Right atrium auricular region (tissue), 2 donors: ENCODE measurements around the gene INSIG1. TPM values are rescaled to one million over a fixed set of nuclear protein-coding genes. Genes with fewer than 3 reads are reported as not detected.

Experiments
- DNase-seq: peaks from one replicate; pipeline ENCODE4 v3.0.0-alpha.2; 2019; ENCODE audit warnings: low spot score
- H3K27ac ChIP-seq, 2 donors: fragments of 200-600 bp; sonication (generic); 1 replicate in 1 of 2; 2 replicates in 1 of 2; pipeline ENCODE4 v1.5.1; 2016 to 2019
- H3K27me3 ChIP-seq, 2 donors: fragments of 200-600 bp; sonication (generic); one replicate each; pipeline versions ENCODE4 v1.5.1 to v1.6.0; 2017 to 2019
- H3K36me3 ChIP-seq: fragments of 200-600 bp; sonication (generic); one replicate; pipeline ENCODE4 v1.5.1; 2016
- H3K4me1 ChIP-seq, 2 donors: fragments of 200-600 bp; sonication (generic); one replicate each; pipeline versions ENCODE4 v1.5.1 to v1.6.0; 2017 to 2019
- H3K4me3 ChIP-seq, 2 donors: fragments of 200-600 bp; sonication (generic); 1 replicate in 1 of 2; 2 replicates in 1 of 2; pipeline ENCODE4 v1.5.1; 2017 to 2019; ENCODE audit warnings: mild to moderate bottlenecking in 1 of 2, moderate library complexity in 1 of 2
- H3K9me3 ChIP-seq, 2 donors: fragments of 200-600 bp; sonication (generic); one replicate each; pipeline ENCODE4 v1.5.1; 2019
- total RNA-seq, 2 donors: library from RNA; depleted of rRNA; stranded (reverse); fragments of >200 nt; gene quantifications; one replicate each; pipeline ENCODE4 v1.1.0, GENCODE V29; 2016
- TF ChIP-seq, protein P1 (sequence below), 2 donors: fragments of 200-600 bp; sonication (generic); IDR thresholded peaks; one replicate each; pipeline ENCODE4 v1.5.1; 2019; ENCODE audit warnings: antibody characterized with exemption in 2 of 2

Gene INSIG1
- total RNA-seq, 2 donors from 2014 or later = 15.8 to 25.7 TPM

DNA sequence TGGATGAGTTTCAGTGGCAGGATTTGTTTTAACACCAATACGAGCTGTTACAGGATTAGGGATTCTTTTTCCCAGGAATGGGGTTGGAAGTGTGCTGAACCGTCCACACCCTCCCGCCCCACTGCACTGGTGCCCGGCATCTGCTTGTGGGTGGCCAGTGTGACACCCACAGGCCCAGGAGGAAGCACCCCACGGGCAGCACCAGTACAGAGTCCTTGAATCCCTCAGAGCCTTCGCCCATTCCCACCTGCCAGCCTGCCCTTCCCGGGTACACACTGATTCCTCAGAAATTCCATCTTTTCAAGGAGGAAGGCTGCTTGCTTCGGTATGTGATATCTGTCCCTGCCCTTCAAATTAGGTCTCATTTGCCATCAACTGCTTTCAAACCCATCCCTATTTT is 15.4 kb downstream of the INSIG1 start:
- Histone ChIP-seq H3K4me3 (no peak overlapping the region), H3K36me3 (peaks cover 15% of the 10 kb centered on the region), H3K9me3 (no peaks in the 10 kb centered on the region), H3K4me1 (no peaks in the 10 kb centered on the region), H3K27me3 (no peaks in the 10 kb centered on the region), H3K27ac (no peak overlapping the region)
- no peak for DNase-seq
- TF ChIP-seq, protein P1, sequence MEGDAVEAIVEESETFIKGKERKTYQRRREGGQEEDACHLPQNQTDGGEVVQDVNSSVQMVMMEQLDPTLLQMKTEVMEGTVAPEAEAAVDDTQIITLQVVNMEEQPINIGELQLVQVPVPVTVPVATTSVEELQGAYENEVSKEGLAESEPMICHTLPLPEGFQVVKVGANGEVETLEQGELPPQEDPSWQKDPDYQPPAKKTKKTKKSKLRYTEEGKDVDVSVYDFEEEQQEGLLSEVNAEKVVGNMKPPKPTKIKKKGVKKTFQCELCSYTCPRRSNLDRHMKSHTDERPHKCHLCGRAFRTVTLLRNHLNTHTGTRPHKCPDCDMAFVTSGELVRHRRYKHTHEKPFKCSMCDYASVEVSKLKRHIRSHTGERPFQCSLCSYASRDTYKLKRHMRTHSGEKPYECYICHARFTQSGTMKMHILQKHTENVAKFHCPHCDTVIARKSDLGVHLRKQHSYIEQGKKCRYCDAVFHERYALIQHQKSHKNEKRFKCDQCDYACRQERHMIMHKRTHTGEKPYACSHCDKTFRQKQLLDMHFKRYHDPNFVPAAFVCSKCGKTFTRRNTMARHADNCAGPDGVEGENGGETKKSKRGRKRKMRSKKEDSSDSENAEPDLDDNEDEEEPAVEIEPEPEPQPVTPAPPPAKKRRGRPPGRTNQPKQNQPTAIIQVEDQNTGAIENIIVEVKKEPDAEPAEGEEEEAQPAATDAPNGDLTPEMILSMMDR (IDR thresholded peaks at IDR 0.05) = no peak

DNA sequence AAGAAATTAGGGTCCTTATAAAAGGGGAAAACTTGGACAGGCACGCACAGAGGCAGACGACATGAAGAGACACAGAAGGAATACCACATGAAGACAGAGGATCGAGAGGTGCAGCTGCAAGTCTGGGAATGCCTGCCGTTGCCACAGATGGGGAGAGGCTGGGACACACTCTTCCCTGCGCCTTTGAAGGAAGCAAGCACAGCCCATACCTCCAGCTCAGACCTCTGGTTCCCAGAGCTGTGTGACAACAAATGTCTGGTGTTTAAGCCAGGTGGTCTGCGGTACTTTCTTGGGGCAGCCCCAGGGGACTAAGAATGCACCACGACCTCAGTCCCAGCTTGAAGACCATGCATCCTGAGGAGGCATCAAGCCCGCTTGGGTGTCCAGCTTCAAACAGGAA is 18.3 kb downstream of the INSIG1 start:
- Histone ChIP-seq H3K4me1 (no peaks in the 10 kb centered on the region), H3K36me3 (no peaks in the 10 kb centered on the region), H3K27ac (no peak overlapping the region), H3K9me3 (no peaks in the 10 kb centered on the region), H3K27me3 (no peaks in the 10 kb centered on the region), H3K4me3 (no peak overlapping the region)
- TF ChIP-seq, protein P1 (IDR thresholded peaks at IDR 0.05) = no peak
- DNase-seq = no peak

- Histone ChIP-seq H3K27me3 (no peaks in the 10 kb centered on the region), H3K36me3 (no peaks in the 10 kb centered on the region), H3K4me1 (no peaks in the 10 kb centered on the region), H3K27ac (no peak overlapping the region), H3K4me3 (no peak overlapping the region), H3K9me3 (no peaks in the 10 kb centered on the region)
- TF ChIP-seq, protein P1 (IDR thresholded peaks at IDR 0.05) = no peak
- no peak for DNase-seq
Measured at GRCh38 chr7:155316427-155317113, 18.9 kb downstream of the INSIG1 start.

DNA sequence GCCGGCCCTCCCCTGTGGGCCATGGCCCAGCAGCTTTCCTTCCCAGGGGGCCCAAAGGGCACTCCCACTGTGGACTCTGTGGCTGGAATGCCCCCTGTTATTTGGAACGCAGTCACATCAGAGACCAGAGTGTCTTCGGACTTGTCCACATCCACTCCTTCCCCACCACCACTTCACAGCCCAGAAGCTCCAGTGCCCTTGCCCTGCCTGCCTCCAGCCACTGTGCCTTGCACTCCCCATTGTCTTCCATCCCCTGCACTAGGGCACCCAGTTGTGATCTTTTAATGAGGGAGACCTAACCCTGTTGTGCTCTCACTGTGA is 19.4 kb downstream of the INSIG1 start:
- Histone ChIP-seq H3K27me3 (no peaks in the 10 kb centered on the region), H3K36me3 (no peaks in the 10 kb centered on the region), H3K4me1 (no peaks in the 10 kb centered on the region), H3K9me3 (no peaks in the 10 kb centered on the region), H3K27ac (no peak overlapping the region), H3K4me3 (no peak overlapping the region)
- DNase-seq = no peak
- TF ChIP-seq, protein P1 (IDR thresholded peaks at IDR 0.05) = no peak

GRCh38 chr7:155318245-155318644 is 20.6 kb downstream of the INSIG1 start:
- Histone ChIP-seq H3K4me3 (no peak overlapping the region), H3K9me3 (no peaks in the 10 kb centered on the region), H3K27me3 (no peaks in the 10 kb centered on the region), H3K4me1 (no peaks in the 10 kb centered on the region), H3K27ac (no peak overlapping the region), H3K36me3 (no peaks in the 10 kb centered on the region)
- no peak for DNase-seq
- TF ChIP-seq, protein P1 (IDR thresholded peaks at IDR 0.05) = no peak

- Histone ChIP-seq H3K9me3 (no peaks in the 10 kb centered on the region), H3K36me3 (no peaks in the 10 kb centered on the region), H3K27ac (no peak overlapping the region), H3K4me3 (no peak overlapping the region), H3K27me3 (no peaks in the 10 kb centered on the region), H3K4me1 (no peaks in the 10 kb centered on the region)
- TF ChIP-seq, protein P1 (IDR thresholded peaks at IDR 0.05) = no peak
- DNase-seq = no peak
Measured at GRCh38 chr7:155322530-155322929, 24.9 kb downstream of the INSIG1 start.
